NT2/D1 (cell line): Measurements from ENCODE around the gene OR10H1.
"Not testable (repeated sequence)": the region's sequence is repeated elsewhere in the genome, so short reads cannot be mapped to it uniquely, and the experiment has no call there.

Source experiments
- SUZ12 ChIP-seq: IDR thresholded peaks from 2 replicates; pipeline ENCODE4 v1.6.1; 2011; ENCODE audit not compliant: insufficient read length, insufficient read depth; ENCODE audit errors: extremely low read depth
- ZNF274 ChIP-seq: IDR thresholded peaks from 2 replicates; pipeline ENCODE4 v1.6.1; 2011; ENCODE audit warnings: mild to moderate bottlenecking, low read depth, low read length

DNA sequence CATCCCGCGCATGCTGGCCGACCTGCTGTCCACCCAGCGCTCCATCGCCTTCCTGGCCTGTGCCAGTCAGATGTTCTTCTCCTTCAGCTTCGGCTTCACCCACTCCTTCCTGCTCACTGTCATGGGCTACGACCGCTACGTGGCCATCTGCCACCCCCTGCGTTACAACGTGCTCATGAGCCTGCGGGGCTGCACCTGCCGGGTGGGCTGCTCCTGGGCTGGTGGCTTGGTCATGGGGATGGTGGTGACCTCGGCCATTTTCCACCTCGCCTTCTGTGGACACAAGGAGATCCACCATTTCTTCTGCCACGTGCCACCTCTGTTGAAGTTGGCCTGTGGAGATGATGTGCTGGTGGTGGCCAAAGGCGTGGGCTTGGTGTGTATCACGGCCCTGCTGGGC, 21.2 kb downstream of the OR10H1 start:
- TF ChIP-seq SUZ12, ZNF274: not testable (repeated sequence)
